ACC112 (cell line): ENCODE data around the gene BEST2.

Experiments used
- H2AFZ ChIP-seq: fragments of 200-600 bp; sonication (generic); one replicate; pipeline ENCODE4 v1.6.0; 2017; ENCODE audit warnings: antibody characterized with exemption, low read length; ENCODE audit not compliant: unreplicated experiment
- H3K27ac ChIP-seq: fragments of 200-600 bp; sonication (generic); 2 replicates; pipeline ENCODE4 v1.5.1; 2014; ENCODE audit warnings: low read depth, mild to moderate bottlenecking, antibody characterized with exemption, low read length, moderate library complexity
- H3K27me3 ChIP-seq: fragments of 200-600 bp; sonication (generic); 2 replicates; pipeline ENCODE4 v1.6.1; 2014; ENCODE audit warnings: mild to moderate bottlenecking, antibody characterized with exemption, low read length, moderate library complexity, mixed read lengths; ENCODE audit not compliant: insufficient read depth
- H3K36me3 ChIP-seq: fragments of 200-600 bp; sonication (generic); 2 replicates; pipeline ENCODE4 v1.6.1; 2016; ENCODE audit warnings: mild to moderate bottlenecking, antibody characterized with exemption, low read length, moderate library complexity, mixed read lengths; ENCODE audit not compliant: insufficient read depth
- H3K4me1 ChIP-seq: fragments of 200-600 bp; sonication (generic); one replicate; pipeline ENCODE4 v1.6.1; 2016; ENCODE audit warnings: low read length, mixed read lengths; ENCODE audit not compliant: insufficient read depth, unreplicated experiment, control insufficient read depth
- H3K4me3 ChIP-seq: fragments of 200-600 bp; sonication (generic); 2 replicates; pipeline ENCODE4 v1.5.1; 2014; ENCODE audit warnings: mild to moderate bottlenecking, low read depth, low read length
- H3K79me2 ChIP-seq: fragments of 200-600 bp; sonication (generic); one replicate; pipeline ENCODE4 v1.6.0; 2016; ENCODE audit warnings: low read length; ENCODE audit not compliant: control insufficient read depth, unreplicated experiment, insufficient read depth

BEST2 gene

GRCh38 chr19:12788042-12788681 lies 36.6 kb downstream of the BEST2 start:
- Histone ChIP-seq H3K79me2 (peaks cover 18% of the 10 kb centered on the region), H3K36me3 (no peaks in the 10 kb centered on the region), H3K27ac (peak overlapping the region; percentile 100), H3K27me3 (no peaks in the 10 kb centered on the region), H2AFZ (no peak overlapping the region), H3K4me1 (peaks cover 55% of the 10 kb centered on the region), H3K4me3 (peak overlapping the region; percentile 93)

DNA sequence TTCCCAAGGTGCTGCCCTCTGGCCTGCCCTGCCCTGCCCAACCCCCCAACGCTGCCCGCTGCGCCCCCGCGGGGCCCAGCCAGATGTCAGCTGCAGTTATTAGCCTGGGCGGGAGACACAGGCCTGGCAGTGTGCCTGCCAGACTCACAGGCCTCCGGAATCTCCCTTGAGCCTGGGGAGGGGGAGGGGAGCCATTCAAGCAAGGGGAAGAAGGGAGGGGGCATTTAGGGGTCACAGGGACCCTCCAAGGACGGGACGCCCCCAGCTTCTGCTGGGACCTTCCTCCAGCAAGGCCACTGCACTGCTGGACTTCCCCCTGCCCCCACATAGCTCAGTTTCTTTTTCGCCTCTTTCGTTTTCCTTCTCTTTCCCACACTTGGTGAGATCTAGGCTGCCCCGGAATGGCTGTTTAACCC lies 37.1 kb downstream of the BEST2 start:
- Histone ChIP-seq H3K27me3 (no peaks in the 10 kb centered on the region), H3K36me3 (no peaks in the 10 kb centered on the region), H3K79me2 (peaks cover 20% of the 10 kb centered on the region), H2AFZ (peak overlapping the region; percentile 50), H3K27ac (peak overlapping the region; percentile 100), H3K4me3 (peak overlapping the region; percentile 93), H3K4me1 (peaks cover 50% of the 10 kb centered on the region)

GRCh38 chr19:12789098-12789903 lies 37.7 kb downstream of the BEST2 start:
- peak overlapping the region; percentile 93 for H3K4me3 ChIP-seq
- no peaks in the 10 kb centered on the region for H3K27me3 ChIP-seq
- H3K36me3 ChIP-seq: no peaks in the 10 kb centered on the region
- peak overlapping the region; percentile 100 for H3K27ac ChIP-seq
- H3K79me2 ChIP-seq: peaks cover 20% of the 10 kb centered on the region
- peaks cover 44% of the 10 kb centered on the region for H3K4me1 ChIP-seq
- peak overlapping the region; percentile 50 for H2AFZ ChIP-seq

DNA sequence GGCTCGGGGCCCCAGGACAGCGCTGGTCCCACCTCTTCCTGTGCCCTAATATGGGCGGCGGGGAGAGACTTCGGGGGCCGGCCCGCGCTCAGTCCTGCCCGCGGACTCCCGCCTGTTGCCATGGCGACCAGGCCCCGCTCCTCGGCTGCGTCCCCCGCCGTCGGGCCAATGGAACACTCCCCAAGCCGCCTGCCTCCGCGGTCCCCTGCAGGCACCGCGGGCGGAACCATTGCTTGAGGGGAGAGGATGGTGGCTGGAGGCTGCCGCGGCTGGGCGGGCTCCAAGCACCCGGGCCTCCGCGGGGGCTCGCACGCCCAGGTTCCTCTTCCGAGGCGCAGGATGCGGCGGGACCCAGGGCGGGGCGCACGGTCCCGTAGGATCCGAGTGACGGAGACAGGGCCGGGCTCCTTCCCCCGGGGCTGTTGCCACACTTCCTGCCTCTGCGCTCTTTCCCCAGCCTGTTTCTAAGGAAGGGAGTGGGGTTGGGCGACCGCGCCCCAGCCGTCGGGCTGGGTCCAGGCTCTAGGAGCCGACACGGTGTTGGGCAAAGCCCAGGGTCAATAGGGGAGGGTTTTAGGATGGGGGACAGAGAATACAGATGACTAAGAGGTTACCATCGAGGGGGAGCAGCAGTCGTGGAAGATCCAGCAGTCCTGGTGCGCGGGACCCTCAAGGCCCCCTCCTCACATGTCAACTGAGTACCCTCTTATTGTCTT lies 38.5 kb downstream of the BEST2 start:
- H3K4me1 ChIP-seq: peaks cover 41% of the 10 kb centered on the region
- H3K27ac ChIP-seq: peak overlapping the region; percentile 100
- H3K79me2 ChIP-seq: peaks cover 20% of the 10 kb centered on the region
- no peak overlapping the region for H2AFZ ChIP-seq
- peak overlapping the region; percentile 93 for H3K4me3 ChIP-seq
- H3K36me3 ChIP-seq: no peaks in the 10 kb centered on the region
- no peaks in the 10 kb centered on the region for H3K27me3 ChIP-seq

DNA sequence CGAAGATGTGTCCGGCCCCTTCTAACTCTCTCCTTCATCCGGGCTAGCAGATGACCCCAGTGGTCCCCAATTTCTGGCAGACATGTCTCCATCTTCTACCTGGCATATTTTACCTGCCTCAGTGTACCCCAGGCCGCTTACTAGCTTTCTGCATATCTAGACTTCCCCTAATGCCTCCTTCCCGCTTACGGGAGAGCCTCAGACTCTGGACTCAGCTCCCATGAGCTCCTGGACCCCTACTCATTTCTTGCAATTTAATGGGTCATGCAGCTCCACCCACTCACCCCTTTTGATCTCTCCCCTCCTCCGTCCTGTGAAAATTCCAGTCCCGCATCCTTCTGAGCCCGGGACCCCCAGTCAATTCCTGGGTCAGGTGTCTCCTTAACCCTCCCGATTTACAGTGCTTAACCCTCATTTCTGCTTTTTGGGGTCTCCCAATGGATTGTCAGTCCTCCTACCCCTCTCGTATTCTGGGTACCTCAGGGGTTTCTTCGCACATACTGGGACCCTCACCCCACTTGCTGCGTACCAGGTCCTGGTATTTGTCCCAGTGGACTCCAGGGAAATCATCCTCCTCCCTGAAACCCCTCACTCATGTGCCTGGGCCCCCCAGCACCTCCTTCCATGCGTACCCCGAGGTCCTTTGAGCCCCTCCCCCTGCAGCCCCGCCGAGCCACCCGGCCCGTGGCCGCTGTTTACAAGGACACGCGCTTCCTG lies 39.2 kb downstream of the BEST2 start:
- H3K4me1 ChIP-seq: peaks cover 33% of the 10 kb centered on the region

GRCh38 chr19:12791345-12792050 lies 39.9 kb downstream of the BEST2 start, which contains the start of gene JUNB:
TSS of gene JUNB (plus strand) at chr19:12791486. CDS start at chr19:12791772, 286 bp downstream.
- peak within 1 kb of the TSS; percentile 100 for H3K27ac ChIP-seq
- peaks cover 26% of the 10 kb centered on the region for H3K4me1 ChIP-seq
- peaks cover 20% of the 10 kb centered on the region for H3K79me2 ChIP-seq
- peak within 1 kb of the TSS; percentile 93 for H3K4me3 ChIP-seq
- H3K36me3 ChIP-seq: no peaks in the 10 kb centered on the region
- H3K27me3 ChIP-seq: no peaks in the 10 kb centered on the region
- H2AFZ ChIP-seq: no peak within 1 kb of the TSS

More for the DNA sequence above, 39.2 kb downstream of the BEST2 start:
- Histone ChIP-seq H3K27ac (peak overlapping the region; percentile 100), H3K36me3 (no peaks in the 10 kb centered on the region), H2AFZ (no peak overlapping the region), H3K4me3 (peak overlapping the region; percentile 93), H3K79me2 (peaks cover 20% of the 10 kb centered on the region), H3K27me3 (no peaks in the 10 kb centered on the region)

GRCh38 chr19:12792051-12792852 lies 40.7 kb downstream of the BEST2 start:
- peak overlapping the region; percentile 100 for H3K27ac ChIP-seq
- H3K27me3 ChIP-seq: no peaks in the 10 kb centered on the region
- H3K4me1 ChIP-seq: peaks cover 24% of the 10 kb centered on the region
- H3K79me2 ChIP-seq: peaks cover 20% of the 10 kb centered on the region
- H2AFZ ChIP-seq: no peak overlapping the region
- no peaks in the 10 kb centered on the region for H3K36me3 ChIP-seq
- peak overlapping the region; percentile 93 for H3K4me3 ChIP-seq

- Histone ChIP-seq H3K27ac (peak overlapping the region; percentile 100), H3K36me3 (no peaks in the 10 kb centered on the region), H2AFZ (no peak overlapping the region), H3K4me3 (peak overlapping the region; percentile 93), H3K79me2 (peaks cover 20% of the 10 kb centered on the region), H3K27me3 (no peaks in the 10 kb centered on the region), H3K4me1 (peaks cover 24% of the 10 kb centered on the region)
Measured at GRCh38 chr19:12792853-12793289, 41.3 kb downstream of the BEST2 start.
